K562 (cell line): ENCODE data around the gene HAPLN3. TPM values are rescaled to one million over a fixed set of nuclear protein-coding genes. Genes with fewer than 3 reads are reported as not detected.

Experiments used
- ATAC-seq: fragments of 200-7000 bp; cut with Tn5 transposase; 3 replicates; pipeline ENCODE4 v1.9.1; 2020; ENCODE audit warnings: moderate library complexity
- BruUV-seq: library from RNA; stranded (reverse); fragments of 400-500 nt; replicated peaks from 2 replicates; lab custom pipeline; 2021; lab: Mats Ljungman, UMichigan
- CTCF ChIA-PET: fragments of 300-600 bp; formaldehyde crosslinking; extraction: SDS; loops from one replicate; lab custom pipeline; 2021; ENCODE audit warnings: low intra/inter-chr PET ratio; lab: Yijun Ruan, JAX
- POLR2A ChIA-PET: fragments of 300-600, 350-650 bp; sonication (Branson Sonifier 250); formaldehyde crosslinking; extraction: SDS; loops from one replicate; lab custom pipeline; 2021; ENCODE audit warnings: antibody characterized with exemption, inconsistent platforms; lab: Yijun Ruan, JAX
- DNase-seq, 4 experiments: peaks; one replicate each; pipeline versions ENCODE4 v3.0.0 to v3.0.0-alpha.2; 2011 to 2018; ENCODE audit warnings: low spot score in 3 of 4, mixed read lengths in 3 of 4; ENCODE audit errors: extremely low read depth in 1 of 4
- FAIRE-seq: peaks from 2 replicates; lab custom pipeline; 2011; peaks lifted over from hg19 to GRCh38; lab: Jason Lieb, UNC
- H2AFZ ChIP-seq: 2 replicates; pipeline ENCODE4 v1.6.0; 2011; ENCODE audit warnings: low read depth, low read length, control low read depth, inconsistent platforms
- H3K27ac ChIP-seq: fragments of 200-600 bp; 3 replicates; pipeline ENCODE4 v1.8.0; 2011; ENCODE audit warnings: low read depth, mild to moderate bottlenecking, control low read depth, inconsistent platforms, low read length, moderate library complexity, mixed read lengths; ENCODE audit errors: extremely low read depth
- H3K27me3 ChIP-seq, 2 experiments: fragments of 300-600 bp in 1 of 2; 2 replicates in 1 of 2; 3 replicates in 1 of 2; pipeline versions ENCODE4 v1.6.0 to v1.8.0; 2011; ENCODE audit warnings: inconsistent platforms in 2 of 2, low read length in 2 of 2, mild to moderate bottlenecking in 1 of 2, mixed read lengths in 1 of 2, moderate library complexity in 1 of 2; ENCODE audit not compliant: control insufficient read depth in 2 of 2, insufficient read depth in 2 of 2
- H3K36me3 ChIP-seq: fragments of 300-600 bp; 3 replicates; pipeline ENCODE4 v1.8.0; 2011; ENCODE audit warnings: mild to moderate bottlenecking, low read length, inconsistent platforms; ENCODE audit not compliant: control insufficient read depth, insufficient read depth
- H3K4me1 ChIP-seq, 2 experiments: fragments of 200-600 bp in 1 of 2; replicated peaks in 1 of 2; 2 replicates in 1 of 2; 3 replicates in 1 of 2; pipeline versions ENCODE4 v1.5.1 to v1.8.0; 2011; ENCODE audit warnings: inconsistent platforms in 2 of 2, low read length in 2 of 2, mild to moderate bottlenecking in 1 of 2, mixed read lengths in 1 of 2, moderate library complexity in 1 of 2; ENCODE audit not compliant: control insufficient read depth in 2 of 2, insufficient read depth in 2 of 2
- H3K4me2 ChIP-seq: 2 replicates; pipeline ENCODE4 v1.6.1; 2011; ENCODE audit warnings: low read length, control low read depth, inconsistent platforms, mixed read lengths; ENCODE audit not compliant: insufficient read depth
- H3K4me3 ChIP-seq: fragments of 200-600 bp; sonication (generic), shearing (Covaris generic); 2 replicates; pipeline ENCODE4 v1.5.1; 2016; ENCODE audit warnings: control low read depth, inconsistent platforms
- H3K79me2 ChIP-seq: fragments of 200-600 bp; 3 replicates; pipeline ENCODE4 v1.8.0; 2011; ENCODE audit warnings: low read length, inconsistent platforms; ENCODE audit not compliant: control insufficient read depth, insufficient read depth
- H3K9ac ChIP-seq, 2 experiments: 2 replicates each; pipeline versions ENCODE4 v1.6.0 to v1.6.1; 2011; ENCODE audit warnings: low read depth in 2 of 2, low read length in 2 of 2, control low read depth in 1 of 2, inconsistent platforms in 1 of 2, mild to moderate bottlenecking in 1 of 2, mixed read lengths in 1 of 2; ENCODE audit not compliant: insufficient read depth in 1 of 2
- H3K9me1 ChIP-seq: one replicate; pipeline ENCODE4 v1.6.0; 2011; ENCODE audit warnings: inconsistent platforms, mild to moderate bottlenecking, low read length, moderate library complexity; ENCODE audit not compliant: control insufficient read depth, insufficient read depth
- H3K9me3 ChIP-seq: replicated peaks from 2 replicates; pipeline ENCODE4 v1.5.1; 2011; ENCODE audit warnings: low read depth, low read length, inconsistent platforms; ENCODE audit not compliant: control insufficient read depth, insufficient read depth
- H4K20me1 ChIP-seq: replicated peaks from 2 replicates; pipeline ENCODE4 v1.6.1; 2011; ENCODE audit warnings: low read length, inconsistent platforms, mixed read lengths; ENCODE audit not compliant: control insufficient read depth, insufficient read depth
- CAMTA2 ChIP-seq: fragments of 250-450 bp; sonication (Bioruptor Pico); conservative IDR thresholded peaks from 2 replicates; pipeline ENCODE4 v1.5.1; 2022
- CHD2 ChIP-seq: IDR thresholded peaks from 2 replicates; pipeline ENCODE4 v1.6.1; 2011; ENCODE audit warnings: low read depth, low read length
- NR2C1 ChIP-seq, 2 experiments: fragments of 450-650 bp; IDR thresholded peaks; 2 replicates each; pipeline ENCODE4 v1.6.1; 2017; ENCODE audit warnings: mild to moderate bottlenecking in 2 of 2, antibody characterized with exemption in 1 of 2, inconsistent platforms in 1 of 2, missing compliant biosample characterization in 1 of 2, missing genetic modification characterization in 1 of 2
- POLR2G ChIP-seq: fragments of 200-400 bp; formaldehyde crosslinking; IDR thresholded peaks from 2 replicates; pipeline ENCODE4 v1.6.1; 2017; ENCODE audit warnings: low read depth, mild to moderate bottlenecking, antibody characterized with exemption, low read length, moderate library complexity
- SPI1 ChIP-seq: IDR thresholded peaks from 2 replicates; pipeline ENCODE4 v1.6.1; 2011; ENCODE audit warnings: low read depth, low read length, control low read depth, borderline replicate concordance
- ZNF384 ChIP-seq: IDR thresholded peaks from 2 replicates; pipeline ENCODE4 v1.6.1; 2012; ENCODE audit warnings: low read depth, low read length, improper control_type of control experiment
- WGBS: fragments of 100-300 bp; shearing (Covaris generic); methylation state at CpG from one replicate; pipeline ENCODE4 v1.1.6; 2016; ENCODE audit warnings: low coverage, mixed read lengths; ENCODE audit not compliant: insufficient coverage; ENCODE audit errors: missing lambda C conversion rate; 5-methylcytosine and 5-hydroxymethylcytosine counted together
- in situ Hi-C: fragments of 300-500 bp; cut with MboI; formaldehyde crosslinking; loops from 4 replicates; pipeline ENCODE4 v1.15.0; 2018; ENCODE audit warnings: inconsistent platforms, mixed read lengths
- intact Hi-C: fragments of 100-400 bp; cut with micrococcal nuclease; formaldehyde crosslinking; loops from 2 replicates; pipeline ENCODE4 v1.14.2; 2022
- polyA plus RNA-seq, 8 experiments: library from polyadenylated mRNA; depleted of rRNA in 4 of 8; stranded (reverse) in 5 of 8; unstranded in 3 of 8; fragments of >200 nt; fragmentation: Nextera tagmentation in 2 of 8; fragmentation: Illumina TruSeq in 1 of 8; extraction: Ambion mirVana in 2 of 8; extraction: Trizol in 1 of 8; gene quantifications; 2 replicates each; pipeline versions ENCODE4 v1.2.1 to v1.2.3, GENCODE V29; 2011 to 2014; ENCODE audit warnings: inconsistent platforms in 1 of 8, missing spikeins in 1 of 8
- total RNA-seq, 7 experiments: library from RNA; depleted of rRNA in 6 of 7; stranded (reverse); fragments of >200 nt in 6 of 7; fragmentation: Illumina TruSeq in 2 of 7; extraction: Trizol in 2 of 7; gene quantifications; 2 replicates each; pipeline versions ENCODE4 v1.2.1 to v1.2.3, GENCODE V29; 2011 to 2021; ENCODE audit warnings: low replicate concordance in 1 of 7
- TF ChIP-seq, protein P1 (sequence below): fragments of 250-450 bp; sonication (Bioruptor Pico); IDR thresholded peaks from 2 replicates; pipeline ENCODE4 v1.4.0; 2020; ENCODE audit warnings: mild to moderate bottlenecking, moderate library complexity
- TF ChIP-seq, protein P2 (sequence below): fragments of 250-450 bp; sonication (Bioruptor Pico); IDR thresholded peaks from 2 replicates; pipeline ENCODE4 v1.5.1; 2021; ENCODE audit warnings: mild to moderate bottlenecking

HAPLN3 gene
- total and polyA plus RNA-seq, 9 of the 15 experiments (the other 6 are each of a cell fraction or from before 2014, with no cell fraction given) = 0.04 to 2.4 (median 0.65) TPM

DNA sequence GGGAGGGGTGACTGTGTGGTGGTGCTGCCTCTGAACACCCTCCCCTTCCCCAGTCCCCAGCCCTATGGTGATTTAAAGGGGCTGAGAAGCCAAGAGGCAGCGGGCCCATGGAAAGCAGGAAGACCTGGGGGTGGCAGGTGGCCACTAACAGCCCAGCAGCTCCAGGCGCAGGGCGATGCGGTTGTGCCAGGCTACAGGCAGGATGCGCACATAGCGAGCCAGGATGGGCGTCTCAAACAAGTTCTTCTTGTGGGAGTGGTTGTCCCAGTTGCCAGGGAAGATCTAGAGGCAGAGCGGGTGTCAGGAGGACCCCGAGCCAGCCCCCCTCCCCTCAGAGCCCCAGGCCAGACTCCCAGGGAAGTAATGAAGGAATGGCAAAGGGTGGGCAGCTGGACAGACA, 3.9 kb upstream of the HAPLN3 start (continued):
- TF ChIP-seq SPI1 = no peak
- no peak for TF ChIP-seq CHD2
- TF ChIP-seq, protein P1, sequence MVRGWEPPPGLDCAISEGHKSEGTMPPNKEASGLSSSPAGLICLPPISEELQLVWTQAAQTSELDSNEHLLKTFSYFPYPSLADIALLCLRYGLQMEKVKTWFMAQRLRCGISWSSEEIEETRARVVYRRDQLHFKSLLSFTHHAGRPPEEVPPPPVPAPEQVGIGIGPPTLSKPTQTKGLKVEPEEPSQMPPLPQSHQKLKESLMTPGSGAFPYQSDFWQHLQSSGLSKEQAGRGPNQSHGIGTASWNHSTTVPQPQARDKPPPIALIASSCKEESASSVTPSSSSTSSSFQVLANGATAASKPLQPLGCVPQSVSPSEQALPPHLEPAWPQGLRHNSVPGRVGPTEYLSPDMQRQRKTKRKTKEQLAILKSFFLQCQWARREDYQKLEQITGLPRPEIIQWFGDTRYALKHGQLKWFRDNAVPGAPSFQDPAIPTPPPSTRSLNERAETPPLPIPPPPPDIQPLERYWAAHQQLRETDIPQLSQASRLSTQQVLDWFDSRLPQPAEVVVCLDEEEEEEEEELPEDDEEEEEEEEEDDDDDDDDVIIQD = no peak
- TF ChIP-seq NR2C1 (IDR thresholded peaks at IDR 0.05) = no peak
- no peak for TF ChIP-seq NR2C1 (tag; IDR thresholded peaks at IDR 0.05)
- TF ChIP-seq ZNF384 = no peak
- no peak for TF ChIP-seq CAMTA2 (CRISPR knock-in tag)
- TF ChIP-seq, all 486 proteins: peak for 0

DNA sequence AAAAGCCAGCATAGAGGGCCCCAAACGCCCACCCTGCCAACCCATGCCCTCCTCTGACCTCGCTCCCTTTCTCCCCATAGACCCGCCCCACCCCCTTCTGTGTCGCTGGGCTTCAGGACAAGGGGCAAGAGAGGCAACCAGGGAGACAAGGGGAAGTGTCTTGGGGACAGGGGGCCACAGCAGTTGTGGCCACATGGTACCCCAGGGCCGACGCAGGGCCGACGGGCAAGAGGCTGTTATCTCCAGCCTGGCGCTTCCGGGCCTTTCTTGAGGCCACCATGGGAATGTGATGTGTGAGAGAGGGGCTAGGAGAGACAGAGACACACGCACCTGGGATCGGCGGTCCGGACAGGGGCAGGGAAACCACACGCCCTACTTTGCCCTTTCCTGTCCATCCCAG, 3.4 kb upstream of the HAPLN3 start:
- CTCF ChIA-PET = no interaction called here
- H3K4me1 ChIP-seq = peaks cover 9 to 43% of the 10 kb centered on the region in 2 experiments; a peak in 4 of 5 replicates

More for the DNA sequence above, 3.4 kb upstream of the HAPLN3 start:
- H3K27me3 ChIP-seq = no peaks in the 10 kb centered on the region
- H3K9ac ChIP-seq = peak overlapping the region in 1 of 2 experiments; percentile 35; a peak in 1 of 4 replicates
- H3K27ac ChIP-seq = no peak overlapping the region
- BruUV-seq = TSS peak; percentile 49
- H3K9me3 ChIP-seq = no peaks in the 10 kb centered on the region
- no peak for FAIRE-seq
- no peak for DNase-seq
- ATAC-seq = no peak
- H3K36me3 ChIP-seq = peaks cover 41% of the 10 kb centered on the region; the same call in 2 of the 3 replicates
- TF ChIP-seq, protein P2, sequence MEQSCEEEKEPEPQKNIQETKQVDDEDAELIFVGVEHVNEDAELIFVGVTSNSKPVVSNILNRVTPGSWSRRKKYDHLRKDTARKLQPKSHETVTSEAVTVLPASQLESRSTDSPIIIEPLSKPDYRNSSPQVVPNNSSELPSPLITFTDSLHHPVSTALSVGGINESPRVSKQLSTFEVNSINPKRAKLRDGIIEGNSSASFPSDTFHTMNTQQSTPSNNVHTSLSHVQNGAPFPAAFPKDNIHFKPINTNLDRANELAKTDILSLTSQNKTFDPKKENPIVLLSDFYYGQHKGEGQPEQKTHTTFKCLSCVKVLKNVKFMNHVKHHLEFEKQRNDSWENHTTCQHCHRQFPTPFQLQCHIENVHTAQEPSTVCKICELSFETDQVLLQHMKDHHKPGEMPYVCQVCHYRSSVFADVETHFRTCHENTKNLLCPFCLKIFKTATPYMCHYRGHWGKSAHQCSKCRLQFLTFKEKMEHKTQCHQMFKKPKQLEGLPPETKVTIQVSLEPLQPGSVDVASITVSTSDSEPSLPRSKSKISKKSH (CRISPR knock-in tag) = no peak
- peak; percentile 60 for TF ChIP-seq POLR2G
- H4K20me1 ChIP-seq = no peaks in the 10 kb centered on the region
- H3K4me3 ChIP-seq = no peak overlapping the region
- POLR2A ChIA-PET = interaction anchor here (1.5 kb wide), 1 partner anchor 13 kb away, joined by 4 read pairs; no protein-coding TSS in a partner anchor
- H2AFZ ChIP-seq = no peak overlapping the region
- 93% methylated on average over 4 of the region's 15 CpGs for WGBS
- no peaks in the 10 kb centered on the region for H3K9me1 ChIP-seq
- no peak overlapping the region for H3K4me2 ChIP-seq
- intact Hi-C loops = loop anchor here (5.0 kb wide), 1 partner anchor 279 kb away; no protein-coding TSS in a partner anchor
- no peaks in the 10 kb centered on the region for H3K79me2 ChIP-seq
- in situ Hi-C loops = no loop called here
